ENCODE results near the gene PLCD1.

- TF ChIP-seq CTCF (IDR thresholded peaks at IDR 0.05; ENCODE audit: low read length), result no peak
- TF ChIP-seq EZH2 (optimal IDR thresholded peaks at IDR 0.05; ENCODE audit: low read depth, low read length), result no peak
These were observed 38.2 kb upstream of the PLCD1 start for GRCh38 chr3:38067508-38068233.

Measured in MM.1S (cell line).